ENCODE measurements around the gene C22orf39. TPM values are rescaled to one million over a fixed set of nuclear protein-coding genes. Genes with fewer than 3 reads are reported as not detected.

The C22orf39 gene
- total RNA-seq, 1 donor: 14.8 TPM

- TF ChIP-seq CTCF (IDR thresholded peaks at IDR 0.05; ENCODE audit: extremely low read depth, low read depth, low read length): no peak
- Histone ChIP-seq H3K36me3 (ENCODE audit: insufficient read depth, low read length) (peaks cover 54% of the 10 kb centered on the region), H4K20me1 (ENCODE audit: insufficient read depth, low read length) (peaks cover 2% of the 10 kb centered on the region), H3K27ac (ENCODE audit: low read depth, low read length) (no peak overlapping the region), H3K27me3 (ENCODE audit: insufficient read depth, low read length) (no peaks in the 10 kb centered on the region), H3K9me3 (ENCODE audit: low read depth, low read length) (no peaks in the 10 kb centered on the region), H3K4me1 (ENCODE audit: insufficient read depth, low read length) (no peaks in the 10 kb centered on the region), H3K4me2 (ENCODE audit: insufficient read depth, low read length) (no peak overlapping the region), H3K79me2 (ENCODE audit: insufficient read depth, low read length) (no peaks in the 10 kb centered on the region), H3K4me3 (ENCODE audit: insufficient read depth, low read length) (no peak overlapping the region), H2AFZ (ENCODE audit: low read length) (no peak overlapping the region)
- DNase-seq (ENCODE audit: insufficient read length, low spot score, missing footprints): no peak
These were observed 44.8 kb downstream of the C22orf39 start for GRCh38 chr22:19402642-19403191.

DNA sequence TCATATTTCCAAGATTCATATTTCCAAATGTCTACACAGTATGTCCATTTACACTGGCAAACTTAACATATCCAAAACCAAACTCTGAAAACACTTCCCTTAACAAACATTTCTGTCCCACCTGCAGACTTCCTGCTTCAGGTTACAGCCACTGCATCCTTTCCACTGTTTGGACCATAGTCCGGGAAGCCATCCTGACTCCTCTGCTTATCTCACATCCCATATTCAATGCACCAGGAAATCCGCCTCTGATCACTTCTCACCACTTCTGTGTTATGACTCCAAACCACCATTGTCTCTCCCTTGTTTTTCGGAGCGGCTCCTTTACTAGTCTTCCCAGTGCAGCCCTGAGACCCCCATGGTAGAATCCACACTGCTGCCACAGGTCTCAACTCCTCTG, 46.0 kb downstream of the C22orf39 start:
- DNase-seq (ENCODE audit: insufficient read length, low spot score, missing footprints): no peak
- peaks cover 54% of the 10 kb centered on the region for H3K36me3 ChIP-seq (ENCODE audit: insufficient read depth, low read length)
- no peak for TF ChIP-seq CTCF (IDR thresholded peaks at IDR 0.05; ENCODE audit: extremely low read depth, low read depth, low read length)
- H3K79me2 ChIP-seq (ENCODE audit: insufficient read depth, low read length): no peaks in the 10 kb centered on the region
- H2AFZ ChIP-seq (ENCODE audit: low read length): no peak overlapping the region
- H4K20me1 ChIP-seq (ENCODE audit: insufficient read depth, low read length): peaks cover 2% of the 10 kb centered on the region
- no peak overlapping the region for H3K4me2 ChIP-seq (ENCODE audit: insufficient read depth, low read length)
- H3K27ac ChIP-seq (ENCODE audit: low read depth, low read length): no peak overlapping the region
- no peak overlapping the region for H3K4me3 ChIP-seq (ENCODE audit: insufficient read depth, low read length)
- H3K4me1 ChIP-seq (ENCODE audit: insufficient read depth, low read length): no peaks in the 10 kb centered on the region
- no peaks in the 10 kb centered on the region for H3K9me3 ChIP-seq (ENCODE audit: low read depth, low read length)
- no peaks in the 10 kb centered on the region for H3K27me3 ChIP-seq (ENCODE audit: insufficient read depth, low read length)

GRCh38 chr22:19400881-19401280, 46.6 kb downstream of the C22orf39 start:
- Histone ChIP-seq H4K20me1 (ENCODE audit: insufficient read depth, low read length) (peaks cover 2% of the 10 kb centered on the region), H3K4me3 (ENCODE audit: insufficient read depth, low read length) (no peak overlapping the region), H3K79me2 (ENCODE audit: insufficient read depth, low read length) (no peaks in the 10 kb centered on the region), H3K27ac (ENCODE audit: low read depth, low read length) (no peak overlapping the region), H3K4me1 (ENCODE audit: insufficient read depth, low read length) (no peaks in the 10 kb centered on the region), H2AFZ (ENCODE audit: low read length) (no peak overlapping the region), H3K27me3 (ENCODE audit: insufficient read depth, low read length) (no peaks in the 10 kb centered on the region), H3K9me3 (ENCODE audit: low read depth, low read length) (no peaks in the 10 kb centered on the region), H3K36me3 (ENCODE audit: insufficient read depth, low read length) (peaks cover 51% of the 10 kb centered on the region), H3K4me2 (ENCODE audit: insufficient read depth, low read length) (no peak overlapping the region)
- TF ChIP-seq CTCF (IDR thresholded peaks at IDR 0.05; ENCODE audit: extremely low read depth, low read depth, low read length): no peak
- DNase-seq (ENCODE audit: insufficient read length, low spot score, missing footprints): no peak

- H3K9me3 ChIP-seq (ENCODE audit: low read depth, low read length): no peaks in the 10 kb centered on the region
- H2AFZ ChIP-seq (ENCODE audit: low read length): no peak overlapping the region
- H4K20me1 ChIP-seq (ENCODE audit: insufficient read depth, low read length): peaks cover 2% of the 10 kb centered on the region
- no peak for DNase-seq (ENCODE audit: insufficient read length, low spot score, missing footprints)
- H3K36me3 ChIP-seq (ENCODE audit: insufficient read depth, low read length): peaks cover 56% of the 10 kb centered on the region
- no peaks in the 10 kb centered on the region for H3K79me2 ChIP-seq (ENCODE audit: insufficient read depth, low read length)
- H3K4me1 ChIP-seq (ENCODE audit: insufficient read depth, low read length): no peaks in the 10 kb centered on the region
- TF ChIP-seq CTCF (IDR thresholded peaks at IDR 0.05; ENCODE audit: extremely low read depth, low read depth, low read length): no peak
- no peak overlapping the region for H3K27ac ChIP-seq (ENCODE audit: low read depth, low read length)
- no peak overlapping the region for H3K4me3 ChIP-seq (ENCODE audit: insufficient read depth, low read length)
- H3K27me3 ChIP-seq (ENCODE audit: insufficient read depth, low read length): no peaks in the 10 kb centered on the region
- H3K4me2 ChIP-seq (ENCODE audit: insufficient read depth, low read length): no peak overlapping the region
These were observed 48.9 kb downstream of the C22orf39 start for GRCh38 chr22:19398652-19399051.
